ENCODE measurements around the gene CDH5.

The CDH5 gene

GRCh38 chr16:66391726-66392670 is 25.5 kb downstream of the CDH5 start:
- Histone ChIP-seq H3K9me3 (ENCODE audit: low read depth, low read length) (no peaks in the 10 kb centered on the region), H3K36me3 (ENCODE audit: insufficient read depth, low read length) (no peaks in the 10 kb centered on the region), H3K4me3 (no peak overlapping the region), H3K9ac (ENCODE audit: insufficient read length) (no peak overlapping the region), H3K27ac (no peak overlapping the region)
- TF ChIP-seq EZH2 (IDR thresholded peaks at IDR 0.05), result no peak
- DNase-seq (ENCODE audit: low read depth, low spot score), result no peak

- no peak overlapping the region for H3K4me3 ChIP-seq
Measured at GRCh38 chr16:66395806-66396555, 29.5 kb downstream of the CDH5 start.

GRCh38 chr16:66397736-66398433 is 31.4 kb downstream of the CDH5 start:
- Histone ChIP-seq H3K36me3 (ENCODE audit: insufficient read depth, low read length) (no peaks in the 10 kb centered on the region), H3K9ac (ENCODE audit: insufficient read length) (no peak overlapping the region), H3K9me3 (ENCODE audit: low read depth, low read length) (no peaks in the 10 kb centered on the region), H3K4me3 (no peak overlapping the region), H3K27ac (no peak overlapping the region)
- DNase-seq (ENCODE audit: low read depth, low spot score), result no peak
- TF ChIP-seq FOXP2 (optimal IDR thresholded peaks at IDR 0.05; ENCODE audit: control extremely low read depth, extremely low read length, insufficient read depth) (no peak), POLR2AphosphoS5 (IDR thresholded peaks at IDR 0.05; ENCODE audit: borderline replicate concordance, low read depth, low read length) (no peak), EZH2 (IDR thresholded peaks at IDR 0.05) (no peak)

More at GRCh38 chr16:66395806-66396555, 29.5 kb downstream of the CDH5 start:
- DNase-seq (ENCODE audit: low read depth, low spot score), result no peak
- Histone ChIP-seq H3K9ac (ENCODE audit: insufficient read length) (no peak overlapping the region), H3K9me3 (ENCODE audit: low read depth, low read length) (no peaks in the 10 kb centered on the region), H3K27ac (no peak overlapping the region), H3K36me3 (ENCODE audit: insufficient read depth, low read length) (no peaks in the 10 kb centered on the region)
- no peak for TF ChIP-seq POLR2AphosphoS5 (IDR thresholded peaks at IDR 0.05; ENCODE audit: borderline replicate concordance, low read depth, low read length)
- no peak for TF ChIP-seq EZH2 (IDR thresholded peaks at IDR 0.05)
- no peak for TF ChIP-seq FOXP2 (optimal IDR thresholded peaks at IDR 0.05; ENCODE audit: control extremely low read depth, extremely low read length, insufficient read depth)

GRCh38 chr16:66399031-66399430 is 32.5 kb downstream of the CDH5 start:
- Histone ChIP-seq H3K4me3 (no peak overlapping the region), H3K27ac (no peak overlapping the region), H3K9ac (ENCODE audit: insufficient read length) (no peak overlapping the region), H3K36me3 (ENCODE audit: insufficient read depth, low read length) (no peaks in the 10 kb centered on the region), H3K9me3 (ENCODE audit: low read depth, low read length) (no peaks in the 10 kb centered on the region)
- TF ChIP-seq EZH2 (IDR thresholded peaks at IDR 0.05) (no peak), FOXP2 (optimal IDR thresholded peaks at IDR 0.05; ENCODE audit: control extremely low read depth, extremely low read length, insufficient read depth) (no peak), POLR2AphosphoS5 (IDR thresholded peaks at IDR 0.05; ENCODE audit: borderline replicate concordance, low read depth, low read length) (no peak)
- DNase-seq (ENCODE audit: low read depth, low spot score), result no peak

GRCh38 chr16:66399930-66400329 is 33.4 kb downstream of the CDH5 start:
- peak; percentile 65 for DNase-seq (ENCODE audit: low read depth, low spot score)
- Histone ChIP-seq H3K27ac (0 out of 2 replicates have a peak overlapping the region, but pooled peaks have one; percentile 19), H3K9me3 (ENCODE audit: low read depth, low read length) (no peaks in the 10 kb centered on the region), H3K4me3 (peak overlapping the region; percentile 64), H3K9ac (ENCODE audit: insufficient read length) (no peak overlapping the region), H3K36me3 (ENCODE audit: insufficient read depth, low read length) (no peaks in the 10 kb centered on the region)
- TF ChIP-seq POLR2AphosphoS5 (IDR thresholded peaks at IDR 0.05; ENCODE audit: borderline replicate concordance, low read depth, low read length), result no peak
- TF ChIP-seq FOXP2 (optimal IDR thresholded peaks at IDR 0.05; ENCODE audit: control extremely low read depth, extremely low read length, insufficient read depth), result no peak
- no peak for TF ChIP-seq EZH2 (IDR thresholded peaks at IDR 0.05)

- DNase-seq (ENCODE audit: low read depth, low spot score), result no peak
- Histone ChIP-seq H3K4me3 (peak overlapping the region; percentile 64), H3K9me3 (ENCODE audit: low read depth, low read length) (no peaks in the 10 kb centered on the region), H3K36me3 (ENCODE audit: insufficient read depth, low read length) (no peaks in the 10 kb centered on the region), H3K9ac (ENCODE audit: insufficient read length) (no peak overlapping the region), H3K27ac (0 out of 2 replicates have a peak overlapping the region, but pooled peaks have one; percentile 19)
- TF ChIP-seq FOXP2 (optimal IDR thresholded peaks at IDR 0.05; ENCODE audit: control extremely low read depth, extremely low read length, insufficient read depth), result no peak
- TF ChIP-seq POLR2AphosphoS5 (IDR thresholded peaks at IDR 0.05; ENCODE audit: borderline replicate concordance, low read depth, low read length), result no peak
- no peak for TF ChIP-seq EZH2 (IDR thresholded peaks at IDR 0.05)
Measured at GRCh38 chr16:66400503-66401380, 34.3 kb downstream of the CDH5 start.

GRCh38 chr16:66401610-66402009 is 35.1 kb downstream of the CDH5 start:
- Histone ChIP-seq H3K9me3 (ENCODE audit: low read depth, low read length) (no peaks in the 10 kb centered on the region), H3K9ac (ENCODE audit: insufficient read length) (no peak overlapping the region), H3K36me3 (ENCODE audit: insufficient read depth, low read length) (no peaks in the 10 kb centered on the region), H3K4me3 (no peak overlapping the region), H3K27ac (no peak overlapping the region)
- DNase-seq (ENCODE audit: low read depth, low spot score), result no peak
- TF ChIP-seq EZH2 (IDR thresholded peaks at IDR 0.05) (no peak), POLR2AphosphoS5 (IDR thresholded peaks at IDR 0.05; ENCODE audit: borderline replicate concordance, low read depth, low read length) (no peak), FOXP2 (optimal IDR thresholded peaks at IDR 0.05; ENCODE audit: control extremely low read depth, extremely low read length, insufficient read depth) (no peak)
